HL-60 (cell line): ENCODE measurements around the gene EVA1C.
"Not testable (repeated sequence)": the region's sequence is repeated elsewhere in the genome, so short reads cannot be mapped to it uniquely, and the experiment has no call there.

Source experiments
- DNase-seq, 2 experiments: peaks; one replicate each; pipeline ENCODE4 v3.0.0-alpha.2; 2010 to 2020; ENCODE audit warnings: low read depth in 1 of 2, low spot score in 1 of 2
- H3K27ac ChIP-seq: fragments of 250-450 bp; sonication (Bioruptor Pico); replicated peaks from 2 replicates; pipeline ENCODE4 v1.5.1; 2020; ENCODE audit warnings: mild to moderate bottlenecking, moderate library complexity
- H3K27me3 ChIP-seq: fragments of 250-450 bp; sonication (Bioruptor Pico); 2 replicates; pipeline ENCODE4 v1.5.1; 2021; ENCODE audit warnings: mild to moderate bottlenecking, moderate library complexity; ENCODE audit not compliant: insufficient read depth, poor library complexity, severe bottlenecking
- H3K4me3 ChIP-seq: replicated peaks from 2 replicates; pipeline ENCODE4 v1.5.1; 2011; ENCODE audit warnings: mild to moderate bottlenecking, control low read depth, low read length; ENCODE audit not compliant: insufficient read depth
- CTCF ChIP-seq: IDR thresholded peaks from one replicate; pipeline ENCODE4 v1.5.1; 2011; ENCODE audit warnings: low read length, control low read depth, inconsistent platforms; ENCODE audit not compliant: insufficient read depth
- GABPA ChIP-seq: IDR thresholded peaks from 2 replicates; pipeline ENCODE4 v1.6.1; 2012; ENCODE audit warnings: low read depth
- POLR2AphosphoS5 ChIP-seq: IDR thresholded peaks from 2 replicates; pipeline ENCODE4 v1.6.1; 2012; ENCODE audit warnings: low read depth
- REST ChIP-seq: IDR thresholded peaks from 2 replicates; pipeline ENCODE4 v1.6.1; 2012; ENCODE audit warnings: low read depth; ENCODE audit not compliant: insufficient replicate concordance
- SPI1 ChIP-seq: IDR thresholded peaks from 2 replicates; pipeline ENCODE4 v1.6.1; 2012; ENCODE audit warnings: low read depth, mild to moderate bottlenecking, borderline replicate concordance

EVA1C gene

GRCh38 chr21:32388306-32388705, 24.2 kb upstream of the EVA1C start:
- Histone ChIP-seq H3K4me3 (no peak overlapping the region), H3K27me3 (no peaks in the 10 kb centered on the region), H3K27ac (no peak overlapping the region)
- DNase-seq, result no peak
- no peak for TF ChIP-seq GABPA
- TF ChIP-seq POLR2AphosphoS5, result no peak
- no peak for TF ChIP-seq SPI1
- no peak for TF ChIP-seq CTCF
- no peak for TF ChIP-seq REST

- no peak for TF ChIP-seq SPI1
- TF ChIP-seq POLR2AphosphoS5, result no peak
- no peak for TF ChIP-seq GABPA
- no peak for TF ChIP-seq CTCF
- TF ChIP-seq REST, result no peak
- no peak overlapping the region for H3K27ac ChIP-seq
- DNase-seq, result no peak
- no peaks in the 10 kb centered on the region for H3K27me3 ChIP-seq
- no peak overlapping the region for H3K4me3 ChIP-seq
Observed at GRCh38 chr21:32389337-32390015, 23.0 kb upstream of the EVA1C start.

- H3K27me3 ChIP-seq, DNase-seq, H3K4me3 ChIP-seq, H3K27ac ChIP-seq: not testable (repeated sequence)
Observed at GRCh38 chr21:32390537-32391224, 21.8 kb upstream of the EVA1C start.

GRCh38 chr21:32391755-32392154, 20.8 kb upstream of the EVA1C start:
- peak overlapping the region; percentile 84 for H3K27ac ChIP-seq

More at GRCh38 chr21:32391755-32392154, 20.8 kb upstream of the EVA1C start:
- H3K4me3 ChIP-seq, result peak overlapping the region; percentile 100
- H3K27me3 ChIP-seq, result no peaks in the 10 kb centered on the region
- TF ChIP-seq REST (no peak), POLR2AphosphoS5 (no peak), SPI1 (no peak), CTCF (no peak), GABPA (no peak)
- no peak for DNase-seq
